WI38 (cell line): ENCODE measurements around the gene HECW1.

ENCODE experiments used
- H3K4me3 ChIP-seq: 2 replicates; pipeline ENCODE4 v1.5.1; 2011; ENCODE audit warnings: low read depth, mild to moderate bottlenecking, control low read depth, low read length
- CTCF ChIP-seq: IDR thresholded peaks from 2 replicates; pipeline ENCODE4 v1.5.1; 2012; ENCODE audit warnings: low read depth, mild to moderate bottlenecking, control low read depth, low read length

The HECW1 gene

GRCh38 chr7:43395351-43395750, 282.9 kb downstream of the HECW1 start:
- H3K4me3 ChIP-seq: no peak overlapping the region
- no peak for TF ChIP-seq CTCF

- TF ChIP-seq CTCF: no peak
These were observed 283.8 kb downstream of the HECW1 start for GRCh38 chr7:43396187-43396740.

GRCh38 chr7:43398831-43399230, 286.4 kb downstream of the HECW1 start:
- TF ChIP-seq CTCF: no peak
- no peak overlapping the region for H3K4me3 ChIP-seq

More at GRCh38 chr7:43396187-43396740, 283.8 kb downstream of the HECW1 start:
- no peak overlapping the region for H3K4me3 ChIP-seq

- no peak for TF ChIP-seq CTCF
- H3K4me3 ChIP-seq: no peak overlapping the region
These were observed 293.5 kb downstream of the HECW1 start for GRCh38 chr7:43405948-43406347.

GRCh38 chr7:43406961-43407360, 294.5 kb downstream of the HECW1 start:
- no peak for TF ChIP-seq CTCF
- H3K4me3 ChIP-seq: no peak overlapping the region

- no peak for TF ChIP-seq CTCF
- H3K4me3 ChIP-seq: no peak overlapping the region
These were observed 296.5 kb downstream of the HECW1 start for GRCh38 chr7:43408981-43409380.

- TF ChIP-seq CTCF: no peak
- H3K4me3 ChIP-seq: no peak overlapping the region
These were observed 305.0 kb downstream of the HECW1 start for GRCh38 chr7:43417455-43417854.
